ENCODE data around the gene KCNN4.

- TF ChIP-seq CTCF (IDR thresholded peaks at IDR 0.05) (no peak), EP300 (IDR thresholded peaks at IDR 0.05; ENCODE audit: low read depth) (no peak), POLR2A (IDR thresholded peaks at IDR 0.05) (no peak)
These were observed 26.1 kb upstream of the KCNN4 start for GRCh38 chr19:43806848-43807247.

All from transverse colon (tissue), 3 donors.